ENCODE measurements around the gene SEH1L.
"Not testable (repeated sequence)": the region's sequence is repeated elsewhere in the genome, so short reads cannot be mapped to it uniquely, and the experiment has no call there.

Gene SEH1L

DNA sequence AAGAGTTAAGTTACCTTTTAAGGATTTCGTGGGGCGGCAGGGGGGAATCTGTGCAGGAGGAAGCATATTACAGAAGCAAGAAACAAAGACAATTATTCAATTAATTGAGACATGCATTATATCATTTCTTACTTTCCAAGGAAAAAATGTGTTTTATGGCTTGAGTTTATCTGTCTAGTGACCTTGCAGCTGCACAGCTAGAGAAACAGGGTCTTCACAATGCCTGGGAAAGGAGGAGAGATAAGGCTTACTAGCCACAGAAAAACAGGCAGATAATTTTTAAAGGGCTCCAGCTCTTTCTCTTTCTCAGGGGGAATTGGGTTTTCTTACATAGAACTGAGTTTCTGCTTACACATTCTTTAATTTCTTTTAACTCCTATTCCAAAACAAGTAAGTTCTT, 49.5 kb downstream of the SEH1L start:
- not testable (repeated sequence) for DNase-seq

DNA sequence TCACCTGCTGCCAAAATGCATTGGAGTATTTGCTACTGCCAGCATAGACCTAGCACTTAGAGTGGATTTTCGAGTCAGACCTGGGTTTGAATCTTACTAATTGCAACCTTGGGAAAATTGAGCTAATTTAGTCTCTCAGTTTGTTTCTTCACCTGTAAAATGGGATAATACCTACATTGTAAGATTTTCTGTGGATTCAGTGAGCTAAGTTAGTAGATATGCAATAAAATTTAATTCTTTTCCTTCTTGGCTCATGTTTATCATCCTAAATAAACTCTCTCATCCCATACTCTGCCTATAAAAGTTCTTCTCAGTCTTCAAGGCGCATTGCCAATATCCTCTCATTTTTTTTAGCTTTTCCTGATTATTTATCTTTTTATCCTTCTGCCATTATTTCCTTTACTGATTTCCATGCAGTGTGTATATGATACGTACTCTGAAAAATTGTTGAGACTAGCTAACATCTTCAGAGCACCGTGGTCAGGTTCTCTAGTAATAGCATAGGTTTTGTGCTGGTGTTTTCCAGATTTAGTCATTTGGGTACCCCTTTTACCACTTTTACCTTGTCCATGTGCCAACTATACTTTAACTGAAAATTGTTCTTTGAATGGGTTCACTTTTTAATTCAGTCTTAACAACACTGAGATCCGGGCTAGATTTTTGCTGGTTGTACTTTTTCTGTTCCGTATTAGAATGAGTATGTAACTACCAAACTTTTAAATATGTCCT, 50.7 kb downstream of the SEH1L start:
- DNase-seq, result no peak

DNA sequence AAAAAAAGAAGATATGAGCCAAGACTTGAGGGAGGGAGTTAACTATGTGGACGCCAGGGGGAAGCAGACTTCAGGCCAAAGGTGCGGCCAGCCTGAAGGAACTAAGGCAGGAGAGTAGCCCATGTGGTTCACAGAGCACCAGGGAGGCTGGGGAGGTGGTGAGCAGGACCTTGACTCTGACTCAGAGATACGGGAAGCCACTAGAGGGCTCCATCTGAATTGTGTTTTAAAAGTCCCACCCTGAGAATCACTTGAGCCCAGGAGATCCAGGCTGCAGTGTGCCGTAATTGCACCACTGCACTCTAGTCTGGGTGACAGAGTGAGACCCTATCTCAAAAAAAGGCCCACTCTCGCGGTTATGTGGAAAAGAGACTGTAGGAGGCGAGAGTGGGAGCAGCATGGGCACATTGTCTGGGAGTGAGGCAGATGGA, 55.7 kb downstream of the SEH1L start:
- DNase-seq, result peak in 1 of 2 donors; percentile 10

DNA sequence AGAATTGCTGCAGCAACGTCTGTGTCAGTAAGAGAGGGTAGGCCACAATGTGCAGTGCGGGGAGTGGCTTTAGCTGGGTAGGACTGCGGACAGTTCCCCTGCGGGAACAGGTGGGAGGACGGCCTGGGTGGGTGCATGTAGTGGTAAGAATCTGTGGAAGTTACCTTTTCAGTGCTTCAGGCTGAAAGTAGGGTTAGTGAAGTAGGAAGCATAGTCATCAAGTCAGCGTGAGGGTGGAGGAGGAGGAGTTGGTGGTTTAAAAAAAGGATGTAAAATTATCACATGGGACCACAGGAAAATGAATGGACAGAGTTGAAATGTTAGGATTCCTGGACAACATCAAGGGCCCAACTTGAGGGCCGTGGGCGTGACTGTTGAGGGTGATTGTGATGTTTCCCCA, 56.6 kb downstream of the SEH1L start:
- DNase-seq, result no peak

DNA sequence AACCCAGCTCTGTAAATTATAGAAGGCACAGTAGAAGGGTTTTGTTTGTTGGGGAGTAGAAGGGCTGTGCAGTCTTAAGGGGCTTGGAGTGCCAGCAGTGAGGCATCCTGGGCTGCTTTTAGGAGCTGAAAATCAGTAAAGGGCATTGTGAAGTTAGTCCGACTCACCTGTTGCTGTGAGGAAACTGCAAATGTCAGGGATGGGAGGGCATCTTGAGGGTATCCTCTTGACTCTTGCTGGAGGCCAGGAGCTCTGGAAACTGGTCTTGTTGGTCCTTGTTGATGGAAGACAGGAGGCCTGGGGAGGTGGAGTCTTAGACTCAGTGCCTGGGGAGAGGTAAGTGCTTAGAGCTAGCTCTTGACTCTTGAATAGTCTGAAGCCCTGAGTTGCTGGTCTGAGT, 57.5 kb downstream of the SEH1L start:
- DNase-seq, result no peak

DNA sequence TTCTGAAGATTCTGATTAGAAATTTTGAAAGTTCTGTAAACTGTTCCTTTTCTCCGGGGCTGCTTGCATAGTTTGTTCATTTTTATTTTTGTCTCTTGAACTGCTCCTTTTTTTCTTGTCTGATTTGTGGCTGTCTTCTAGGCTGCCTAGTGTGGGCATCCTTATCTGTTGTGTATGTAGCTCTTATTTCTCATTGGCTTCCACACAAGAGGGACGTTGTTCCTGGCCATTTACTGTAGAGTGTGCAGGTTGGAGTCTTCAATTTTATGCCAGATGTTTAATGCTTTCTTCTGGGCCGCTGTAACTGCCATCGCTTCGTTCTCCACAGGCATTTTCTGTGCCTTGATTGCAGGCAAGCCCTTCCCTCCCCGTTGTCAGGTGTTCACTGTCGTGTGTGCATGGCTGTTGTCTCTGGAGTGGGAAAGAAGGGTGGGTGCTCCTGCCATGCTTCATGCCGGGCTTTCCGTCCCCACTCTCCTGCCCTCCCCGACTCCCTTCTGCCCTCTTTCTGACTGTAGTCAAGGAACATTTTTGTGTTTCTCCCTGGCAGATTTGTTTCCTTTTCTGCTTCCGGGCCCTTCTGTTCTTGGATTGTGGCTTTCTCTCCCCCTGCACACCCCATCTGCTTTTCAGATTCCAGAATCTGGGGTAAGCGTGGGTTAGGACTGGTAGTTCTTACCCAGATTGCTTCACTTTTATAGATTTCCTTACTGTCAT, 58.9 kb downstream of the SEH1L start:
- DNase-seq, result no peak

DNA sequence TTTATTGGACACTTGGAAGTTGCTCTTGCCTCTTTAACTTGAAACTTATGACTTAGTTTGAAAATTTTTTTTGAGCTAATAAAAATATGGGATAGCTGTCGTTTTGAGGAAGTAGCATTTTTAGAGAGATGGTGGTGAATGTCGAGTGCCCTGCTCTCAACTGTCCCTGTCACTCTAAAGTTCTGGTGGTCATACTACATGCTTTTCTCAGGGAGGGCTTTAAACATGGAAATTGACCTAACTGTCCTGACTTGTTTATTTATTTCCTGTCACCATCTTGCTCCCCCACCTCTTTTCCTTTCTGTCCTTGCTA, 59.4 kb downstream of the SEH1L start:
- DNase-seq, result no peak

DNA sequence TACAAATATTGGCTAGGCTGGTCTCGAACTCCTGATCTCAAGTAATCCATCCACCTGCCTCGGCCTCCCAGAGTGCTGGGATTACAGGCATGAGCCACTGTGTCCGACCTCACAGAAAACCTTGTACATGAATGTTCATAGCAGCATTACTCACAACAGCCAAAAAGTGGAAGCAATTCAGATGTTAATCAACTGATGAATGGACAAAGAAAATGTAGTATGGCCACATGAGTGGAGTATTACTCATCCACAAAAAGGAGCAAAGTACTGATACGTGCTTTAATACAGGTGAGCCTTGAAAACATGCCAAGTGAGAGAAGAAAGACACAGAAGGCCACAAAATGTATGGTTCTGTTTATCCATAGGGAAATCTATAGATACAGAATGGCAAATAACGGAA, 63.9 kb downstream of the SEH1L start:
- DNase-seq, result no peak

DNA sequence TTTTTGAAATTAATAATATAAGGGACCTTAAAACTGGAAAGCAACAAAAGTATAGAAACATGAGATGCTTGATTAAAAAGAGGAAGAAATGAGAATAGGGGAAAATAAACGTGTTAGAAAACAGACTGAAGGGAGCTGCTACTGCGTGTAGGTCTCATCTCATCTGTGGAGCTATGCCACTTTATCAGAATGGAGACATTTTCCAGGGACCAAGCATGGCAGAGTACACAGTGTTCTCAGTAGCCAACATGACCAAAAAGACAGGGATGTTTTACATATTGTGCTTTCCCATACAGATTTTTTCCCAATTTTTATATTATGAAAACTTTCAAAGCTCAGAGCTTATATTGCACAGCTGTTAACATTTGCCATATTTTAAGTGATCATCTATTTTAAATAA, 66.4 kb downstream of the SEH1L start:
- no peak for DNase-seq

DNA sequence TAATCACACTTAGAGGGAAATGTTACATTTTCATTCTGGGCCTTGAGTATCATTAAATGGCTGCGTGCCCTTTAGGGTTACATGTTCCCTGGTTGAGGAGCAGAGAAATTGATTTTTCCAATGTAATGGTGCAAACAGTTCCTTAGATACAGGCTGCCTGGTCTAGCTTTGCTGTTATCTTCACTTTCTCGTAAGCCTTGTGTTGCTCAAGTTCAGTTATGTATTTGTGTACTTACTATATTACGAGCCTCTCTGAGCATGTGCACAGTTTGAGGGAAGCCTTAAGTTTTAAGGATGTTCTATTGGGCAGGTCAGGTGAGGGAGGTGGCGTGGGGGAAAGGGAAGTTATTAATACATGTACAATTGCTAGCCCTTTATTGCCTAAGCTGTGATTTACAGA, 67.0 kb downstream of the SEH1L start:
- no peak for DNase-seq

DNA sequence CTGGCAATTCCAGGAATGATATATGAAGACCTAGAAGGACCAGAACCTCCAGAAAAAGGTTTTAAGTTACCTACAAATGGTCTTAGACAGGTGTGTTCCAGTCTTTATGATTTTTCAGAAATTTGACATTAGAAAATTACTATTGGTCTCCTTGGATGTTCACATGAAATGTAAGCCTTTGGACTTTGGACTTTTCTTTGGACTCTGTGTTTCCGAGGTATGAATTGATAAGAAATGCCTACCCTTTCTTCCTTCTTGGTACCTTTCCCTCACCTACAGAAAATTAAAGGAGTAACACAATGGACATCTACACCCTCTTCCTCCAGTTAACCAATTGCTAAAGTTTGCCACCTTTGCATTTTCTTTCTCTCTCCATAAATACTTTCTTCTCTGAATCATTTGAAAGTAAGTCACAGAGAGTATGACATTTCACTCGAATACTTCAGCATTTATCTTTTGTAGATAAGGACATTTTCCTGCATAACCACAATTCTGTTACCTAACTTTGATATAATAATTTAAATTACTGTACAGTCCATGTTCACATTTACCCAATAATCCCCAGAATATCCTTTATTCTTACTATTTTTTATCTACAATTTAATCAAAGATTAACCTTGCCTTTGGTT, 69.5 kb downstream of the SEH1L start:
- no peak for DNase-seq

DNA sequence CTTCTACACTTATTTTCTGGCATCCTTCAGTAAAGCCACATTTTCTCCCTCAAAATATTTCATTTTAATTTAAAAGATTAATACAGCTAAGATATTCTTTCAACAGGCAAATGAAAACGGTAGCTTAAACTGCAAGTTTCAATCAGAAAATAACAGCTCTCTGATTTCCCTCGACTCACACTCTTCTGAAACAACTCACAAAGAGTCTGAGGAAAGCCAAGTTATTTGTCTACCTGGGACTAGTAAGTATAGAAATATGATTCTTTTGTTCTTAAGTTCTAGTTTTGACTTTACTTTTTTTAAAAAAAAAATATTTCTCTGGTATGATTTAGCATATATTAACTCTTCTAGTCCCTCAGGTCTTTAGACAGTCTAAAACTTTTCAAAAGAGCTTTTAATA, 70.6 kb downstream of the SEH1L start:
- DNase-seq, result no peak

DNA sequence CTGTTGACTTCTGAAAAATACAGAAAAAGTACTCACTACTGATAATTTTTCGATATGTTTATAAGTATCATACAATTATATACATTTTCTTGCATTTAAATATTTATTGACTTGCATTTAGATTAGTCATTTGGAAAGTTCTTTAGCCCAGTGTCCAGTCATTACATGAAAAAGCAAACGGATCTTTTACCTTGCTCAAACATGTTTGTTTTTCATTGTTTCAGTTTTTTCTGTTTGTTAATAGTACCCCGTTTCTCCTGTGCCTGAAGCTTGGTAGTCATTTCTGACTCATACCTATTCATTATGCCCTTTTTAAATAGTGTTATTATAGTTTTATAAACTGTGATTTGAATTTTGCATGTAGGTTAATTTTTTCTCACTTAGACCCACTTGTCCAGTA, 71.5 kb downstream of the SEH1L start:
- no peak for DNase-seq

DNA sequence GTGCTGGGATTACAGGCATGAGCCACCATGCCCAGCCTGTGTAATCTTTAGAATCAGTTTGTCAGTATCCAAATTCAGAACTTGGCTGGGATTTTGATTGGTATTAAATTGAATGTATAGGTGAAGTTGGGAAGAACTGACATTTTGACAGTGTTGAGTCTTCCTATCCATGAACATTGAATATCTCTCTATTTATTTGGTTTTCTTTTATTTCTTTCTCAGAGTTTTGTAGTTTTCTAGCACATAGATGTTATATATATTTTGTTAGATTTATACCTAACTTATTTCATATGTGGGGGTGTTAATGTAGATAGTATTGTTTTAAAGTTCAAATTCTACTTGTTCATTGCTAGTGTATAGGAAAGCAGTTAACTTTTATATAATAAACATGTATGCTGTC, 74.8 kb downstream of the SEH1L start:
- DNase-seq, result no peak

DNA sequence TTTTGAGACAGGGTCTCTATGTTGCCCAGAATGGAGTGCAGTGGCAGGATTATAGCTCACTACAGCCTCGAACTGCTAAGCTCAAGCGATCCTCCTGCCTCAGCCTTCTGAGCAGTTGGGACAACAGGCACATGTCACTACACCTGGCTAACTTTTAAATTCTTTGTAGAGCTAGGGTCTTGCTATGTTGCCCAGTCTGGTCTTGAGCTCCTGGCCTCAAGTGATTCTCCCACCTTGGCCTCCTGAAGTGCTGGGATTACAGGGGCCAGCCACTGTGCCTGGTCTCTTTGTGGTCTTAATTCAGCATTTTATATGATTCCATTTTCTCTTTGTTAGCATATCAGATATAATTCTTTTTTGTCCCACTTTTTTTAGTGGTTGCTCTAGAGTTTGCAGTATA, 77.4 kb downstream of the SEH1L start:
- no peak for DNase-seq

DNA sequence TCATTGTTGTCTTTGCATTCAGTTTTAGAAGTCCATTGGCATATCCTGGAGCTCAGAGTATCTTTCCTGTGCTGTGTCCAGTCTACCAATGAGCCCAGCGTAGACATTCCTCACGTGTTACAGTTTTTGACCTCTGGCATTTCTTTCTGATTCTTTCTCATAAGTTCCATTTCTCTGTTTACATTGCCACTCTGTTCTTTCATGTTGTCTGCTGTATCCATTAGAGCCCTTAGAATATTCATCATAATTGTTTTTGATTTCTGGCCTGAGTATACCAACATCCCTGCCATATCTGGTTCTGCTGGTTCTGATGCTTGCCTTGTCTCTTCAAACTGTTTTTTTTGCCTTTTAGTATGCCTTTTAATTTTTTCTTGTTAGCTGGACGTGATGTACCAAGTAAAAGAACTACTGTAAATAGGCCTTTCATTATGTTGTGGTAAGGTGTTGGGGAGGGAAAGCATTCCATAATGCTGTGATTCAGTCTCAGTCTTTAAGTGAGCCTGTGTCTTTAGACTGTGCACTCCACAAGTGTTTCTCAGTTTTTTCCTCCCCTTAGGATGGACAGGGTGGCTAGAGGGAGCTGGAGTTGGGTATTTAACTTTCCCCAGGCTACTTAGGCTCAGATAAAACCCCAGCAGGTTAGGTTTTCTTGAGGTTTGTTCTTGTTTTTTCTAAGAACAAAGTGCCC, 78.9 kb downstream of the SEH1L start:
- DNase-seq, result no peak

DNA sequence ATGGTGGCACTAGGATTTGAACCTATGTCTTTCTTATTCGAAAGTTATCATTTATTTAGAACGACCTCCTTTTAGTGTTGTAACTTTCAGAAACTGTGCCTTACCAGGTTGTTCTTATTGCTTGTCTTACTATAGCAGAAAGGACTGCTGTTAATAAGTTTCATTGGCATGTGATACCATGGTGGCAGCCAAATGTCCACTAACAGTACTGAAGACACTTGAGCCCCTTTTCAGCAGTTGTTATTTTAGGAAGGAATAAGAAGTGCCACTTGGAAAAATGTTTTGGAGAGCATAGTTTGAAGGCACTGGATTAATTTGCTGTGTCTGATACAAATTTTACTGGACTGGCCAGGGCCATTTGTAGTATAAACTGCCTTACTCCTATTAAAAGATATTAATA, 81.1 kb downstream of the SEH1L start:
- DNase-seq, result no peak

DNA sequence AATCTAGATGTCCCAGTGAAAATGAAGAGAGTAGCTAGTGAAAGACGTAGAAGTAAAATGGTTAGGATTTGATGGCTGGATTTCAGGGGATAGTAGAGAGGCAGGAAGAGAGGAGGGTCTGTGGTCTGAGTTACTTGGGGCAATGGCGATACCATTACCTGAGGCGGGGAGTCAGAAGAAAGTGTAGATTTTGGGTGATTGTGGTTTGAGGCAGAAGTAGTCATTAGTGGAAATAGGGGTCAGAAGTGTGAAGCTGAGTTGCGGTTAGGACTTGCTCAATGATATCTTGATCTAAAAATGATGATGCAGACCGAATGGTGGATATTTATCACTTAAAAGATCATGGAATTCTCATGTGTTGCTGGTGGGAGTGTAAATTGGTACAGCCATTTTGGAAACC, 84.4 kb downstream of the SEH1L start:
- DNase-seq, result no peak

DNA sequence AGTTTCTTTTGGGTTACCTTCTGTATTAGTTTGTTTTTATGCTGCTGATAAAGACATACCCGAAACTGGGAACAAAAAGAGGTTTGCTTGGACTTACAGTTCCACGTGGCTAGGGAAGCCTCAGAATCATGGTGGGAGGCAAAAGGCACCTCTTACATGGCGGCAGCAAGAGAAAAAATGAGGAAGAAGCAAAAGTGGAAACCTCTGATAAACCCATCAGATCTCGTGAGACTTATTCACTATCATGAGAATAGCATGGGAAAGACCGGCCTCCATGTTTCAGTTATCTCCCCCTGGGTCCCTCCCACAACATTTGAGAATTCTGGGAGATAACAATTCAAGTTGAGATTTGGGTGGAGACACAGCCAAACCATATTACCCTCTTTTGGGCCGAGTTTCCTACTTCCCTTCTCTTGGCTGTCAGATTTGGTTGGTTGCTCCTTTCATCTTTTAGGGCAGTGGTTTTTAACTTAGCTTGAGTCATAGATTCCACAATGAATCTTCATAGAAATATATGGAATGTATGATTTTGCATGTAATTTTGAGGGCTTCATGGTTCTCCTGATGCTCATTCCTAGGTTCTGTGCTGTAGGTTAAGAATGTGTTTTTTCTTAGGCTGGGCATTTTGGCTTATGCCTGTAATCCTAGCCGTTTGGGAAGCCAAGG, 87.6 kb downstream of the SEH1L start:
- no peak for DNase-seq

DNA sequence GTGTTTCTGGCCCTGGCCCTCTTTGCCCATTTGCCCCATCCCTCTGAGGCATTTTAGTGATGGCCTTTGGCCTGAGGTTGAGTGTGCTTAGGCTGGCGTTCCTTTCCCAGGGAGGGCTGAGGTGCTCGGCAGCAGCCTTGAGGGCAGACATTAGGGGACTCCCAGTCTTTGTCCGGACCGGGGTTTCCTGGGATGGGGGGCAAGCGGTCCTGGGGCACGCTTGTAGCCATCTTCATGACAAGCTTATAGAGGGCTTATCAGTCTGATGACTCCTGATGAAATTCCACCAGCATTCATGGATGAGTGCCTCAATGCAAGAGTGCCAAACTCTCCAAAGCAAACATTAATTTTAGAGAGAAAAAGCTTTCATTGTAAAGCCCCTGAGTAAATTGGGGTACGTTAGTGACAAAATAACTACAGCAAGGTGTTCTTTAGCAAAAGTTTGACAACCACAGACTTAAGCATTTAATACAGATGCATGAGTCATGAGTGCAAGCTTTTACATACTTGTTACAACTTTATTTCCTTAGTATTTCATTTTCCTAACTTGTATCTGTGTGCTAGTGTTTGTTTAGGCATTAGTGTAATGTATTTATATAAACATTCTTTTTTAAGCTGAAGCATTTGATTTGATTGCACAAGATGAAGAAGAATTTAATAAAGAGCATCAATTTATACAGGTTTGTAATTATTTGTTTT, 89.0 kb downstream of the SEH1L start:
- no peak for DNase-seq

Measured in stimulated activated CD4-positive, alpha-beta T cell treated with anti-CD3 and anti-CD28 coated beads, Interleukin-2, amount 100 ng/mL, for 24 hours (primary cell).